ENCODE measurements around the gene SLC2A6. TPM values are rescaled to one million over a fixed set of nuclear protein-coding genes. Genes with fewer than 3 reads are reported as not detected.

Gene SLC2A6
- polyA plus RNA-seq, 1 of the 3 experiments (the other 2 are of a cell fraction), result 5.2 TPM

- no peak overlapping the region for H3K9ac ChIP-seq
- H3K9me2 ChIP-seq, result no peaks in the 10 kb centered on the region
- peaks cover 0 to 5% of the 10 kb centered on the region in 2 experiments; a peak in 1 of 4 replicates for H3K4me1 ChIP-seq (ENCODE audit: control insufficient read depth in 1 of 2, insufficient read depth in 2 of 2, low read depth in 1 of 2, low read length in 1 of 2)
- DNase-seq, result no peak
- H3K27me3 ChIP-seq (ENCODE audit: insufficient read depth), result no peaks in the 10 kb centered on the region
- TF ChIP-seq RCOR1 (IDR thresholded peaks at IDR 0.05; ENCODE audit: low read length) (no peak), GATA2 (CRISPR knock-in tag; IDR thresholded peaks at IDR 0.05) (no peak), FOXJ3 (CRISPR knock-in tag; IDR thresholded peaks at IDR 0.05) (no peak), RFX5 (IDR thresholded peaks at IDR 0.05; ENCODE audit: low read length) (no peak)
- POLR2A ChIA-PET, result no interaction called here
- H3K27ac ChIP-seq (ENCODE audit: low read depth in 2 of 2, low read length in 1 of 2), result no peak overlapping the region
- no peaks in the 10 kb centered on the region for H3F3A ChIP-seq (replicated peaks; ENCODE audit: insufficient read depth)
- no peak overlapping the region for H3K4me2 ChIP-seq
- no peaks in the 10 kb centered on the region for H3K36me3 ChIP-seq (replicated peaks in 1 of 2; ENCODE audit: control insufficient read depth in 1 of 2, insufficient read depth in 2 of 2, low read length in 1 of 2)
- WGBS (ENCODE audit: low lambda C conversion rate), result 72% methylated on average over 3 of the region's 3 CpGs
- H4K20me1 ChIP-seq (ENCODE audit: insufficient read depth), result no peaks in the 10 kb centered on the region
- no peak overlapping the region for H2AFZ ChIP-seq (ENCODE audit: low read depth)
- H3K4me3 ChIP-seq (ENCODE audit: low read depth in 2 of 2, low read length in 1 of 2), result no peak overlapping the region
- H3K79me2 ChIP-seq (ENCODE audit: insufficient read depth), result no peaks in the 10 kb centered on the region
- H3K9me3 ChIP-seq, result no peaks in the 10 kb centered on the region
- CTCF ChIA-PET, result no interaction called here
Observed at GRCh38 chr9:133423216-133423615, 55.7 kb downstream of the SLC2A6 start.

GRCh38 chr9:133421615-133422542 is 57.0 kb downstream of the SLC2A6 start, which contains the start of gene ADAMTS13:
Gene ADAMTS13, plus strand, starts transcription at chr9:133422367. Its CDS starts 77 bp downstream, at chr9:133422444.
- Histone ChIP-seq H3K79me2 (ENCODE audit: insufficient read depth) (peaks cover 9% of the 10 kb centered on the region), H3K9me3 (no peaks in the 10 kb centered on the region), H4K20me1 (ENCODE audit: insufficient read depth) (no peaks in the 10 kb centered on the region), H2AFZ (ENCODE audit: low read depth) (no peak within 1 kb of the TSS), H3K27me3 (ENCODE audit: insufficient read depth) (no peaks in the 10 kb centered on the region), H3K4me1 (ENCODE audit: control insufficient read depth in 1 of 2, insufficient read depth in 2 of 2, low read depth in 1 of 2, low read length in 1 of 2) (peaks cover 0 to 5% of the 10 kb centered on the region in 2 experiments; a peak in 1 of 4 replicates), H3K9me2 (no peaks in the 10 kb centered on the region), H3K27ac (ENCODE audit: low read depth in 2 of 2, low read length in 1 of 2) (no peak within 1 kb of the TSS), H3K36me3 (replicated peaks in 1 of 2; ENCODE audit: control insufficient read depth in 1 of 2, insufficient read depth in 2 of 2, low read length in 1 of 2) (no peaks in the 10 kb centered on the region), H3K9ac (no peak within 1 kb of the TSS), H3K4me2 (no peak within 1 kb of the TSS), H3K4me3 (ENCODE audit: low read depth in 2 of 2, low read length in 1 of 2) (no peak within 1 kb of the TSS), H3F3A (replicated peaks; ENCODE audit: insufficient read depth) (no peaks in the 10 kb centered on the region)
- 82% methylated on average over 14 of the region's 23 CpGs for WGBS (ENCODE audit: low lambda C conversion rate)
- CTCF ChIA-PET, result no interaction called here
- no peak for DNase-seq
- POLR2A ChIA-PET, result no interaction called here
- TF ChIP-seq NRF1 (IDR thresholded peaks at IDR 0.05; ENCODE audit: low read depth, low read length), result no peak
- TF ChIP-seq, protein P1, sequence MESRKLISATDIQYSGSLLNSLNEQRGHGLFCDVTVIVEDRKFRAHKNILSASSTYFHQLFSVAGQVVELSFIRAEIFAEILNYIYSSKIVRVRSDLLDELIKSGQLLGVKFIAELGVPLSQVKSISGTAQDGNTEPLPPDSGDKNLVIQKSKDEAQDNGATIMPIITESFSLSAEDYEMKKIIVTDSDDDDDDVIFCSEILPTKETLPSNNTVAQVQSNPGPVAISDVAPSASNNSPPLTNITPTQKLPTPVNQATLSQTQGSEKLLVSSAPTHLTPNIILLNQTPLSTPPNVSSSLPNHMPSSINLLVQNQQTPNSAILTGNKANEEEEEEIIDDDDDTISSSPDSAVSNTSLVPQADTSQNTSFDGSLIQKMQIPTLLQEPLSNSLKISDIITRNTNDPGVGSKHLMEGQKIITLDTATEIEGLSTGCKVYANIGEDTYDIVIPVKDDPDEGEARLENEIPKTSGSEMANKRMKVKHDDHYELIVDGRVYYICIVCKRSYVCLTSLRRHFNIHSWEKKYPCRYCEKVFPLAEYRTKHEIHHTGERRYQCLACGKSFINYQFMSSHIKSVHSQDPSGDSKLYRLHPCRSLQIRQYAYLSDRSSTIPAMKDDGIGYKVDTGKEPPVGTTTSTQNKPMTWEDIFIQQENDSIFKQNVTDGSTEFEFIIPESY (IDR thresholded peaks at IDR 0.05; ENCODE audit: borderline replicate concordance, low read depth), result no peak
- TF ChIP-seq TCF12 (IDR thresholded peaks at IDR 0.05), result no peak
- TF ChIP-seq, protein P2, sequence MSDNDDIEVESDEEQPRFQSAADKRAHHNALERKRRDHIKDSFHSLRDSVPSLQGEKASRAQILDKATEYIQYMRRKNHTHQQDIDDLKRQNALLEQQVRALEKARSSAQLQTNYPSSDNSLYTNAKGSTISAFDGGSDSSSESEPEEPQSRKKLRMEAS (IDR thresholded peaks at IDR 0.05; ENCODE audit: low read depth), result no peak
- TF ChIP-seq ELF1 (IDR thresholded peaks at IDR 0.05), result no peak
- no peak for TF ChIP-seq RCOR1 (IDR thresholded peaks at IDR 0.05; ENCODE audit: low read length)
- TF ChIP-seq MXI1 (IDR thresholded peaks at IDR 0.05; ENCODE audit: low read depth, low read length), result no peak
- TF ChIP-seq FOXJ3 (CRISPR knock-in tag; IDR thresholded peaks at IDR 0.05), result no peak
- TF ChIP-seq CTCF (IDR thresholded peaks at IDR 0.05), result no peak; the same call in 1 of the 2 replicates
- no peak for TF ChIP-seq GATA2 (CRISPR knock-in tag; IDR thresholded peaks at IDR 0.05)
- no peak for TF ChIP-seq POLR2AphosphoS5 (IDR thresholded peaks at IDR 0.05; ENCODE audit: low read depth, low read length)
- no peak for TF ChIP-seq FOXM1 (IDR thresholded peaks at IDR 0.05; ENCODE audit: low read depth)
- no peak for TF ChIP-seq SIN3A (IDR thresholded peaks at IDR 0.05; ENCODE audit: borderline replicate concordance, low read depth, low read length)
- no peak for TF ChIP-seq TAF1 (IDR thresholded peaks at IDR 0.05; ENCODE audit: borderline replicate concordance, low read depth, low read length)

All from SK-N-SH (cell line).